ENCODE results near the gene SPG21. TPM values are rescaled to one million over a fixed set of nuclear protein-coding genes. Genes with fewer than 3 reads are reported as not detected.

Gene SPG21
- total and polyA plus RNA-seq, 2 of the 13 experiments (the other 11 are each of a cell fraction or from before 2014, with no cell fraction given), result 36.7 to 42.4 TPM

DNA sequence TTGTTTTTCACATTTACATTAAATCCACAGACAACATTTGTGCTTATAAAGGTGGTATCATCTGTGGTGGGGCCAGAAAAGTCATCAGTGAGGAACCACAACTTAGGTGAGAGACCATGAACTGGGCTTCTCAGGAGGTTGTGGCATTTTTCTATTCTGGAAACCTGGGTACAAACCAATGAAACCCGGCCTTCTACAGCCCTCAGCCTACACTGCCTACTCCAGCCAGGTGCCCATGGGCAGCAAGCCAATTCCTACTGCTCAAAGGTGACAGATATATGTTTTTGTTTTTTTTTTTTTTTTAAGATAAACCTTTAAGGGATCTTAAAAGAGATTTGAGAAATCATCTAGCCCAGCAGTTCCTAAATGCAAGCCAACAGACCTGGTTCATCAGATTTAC lies 20.3 kb downstream of the SPG21 start:
- TF ChIP-seq ZNF331 (CRISPR knock-in tag; IDR thresholded peaks at IDR 0.05), result no peak
- no peak for TF ChIP-seq ZNF101 (CRISPR knock-in tag; IDR thresholded peaks at IDR 0.05; ENCODE audit: borderline replicate concordance, low read depth)
- no peak for TF ChIP-seq GATA4 (IDR thresholded peaks at IDR 0.05; ENCODE audit: borderline replicate concordance, low read depth)
- no peak for TF ChIP-seq EZH2 (conservative IDR thresholded peaks at IDR 0.05; ENCODE audit: low read depth, low read length)
- TF ChIP-seq ZNF790 (CRISPR knock-in tag; IDR thresholded peaks at IDR 0.05; ENCODE audit: borderline replicate concordance), result no peak
- no peak for TF ChIP-seq NFATC3 (CRISPR knock-in tag; IDR thresholded peaks at IDR 0.05)
- no peak for TF ChIP-seq ISL2 (CRISPR knock-in tag; IDR thresholded peaks at IDR 0.05)
- TF ChIP-seq SKI (IDR thresholded peaks at IDR 0.05; ENCODE audit: partially characterized antibody), result no peak
- no peak for TF ChIP-seq ZC3H4 (CRISPR knock-in tag; IDR thresholded peaks at IDR 0.05; ENCODE audit: borderline replicate concordance)
- no peak for TF ChIP-seq ZNF451 (CRISPR knock-in tag; IDR thresholded peaks at IDR 0.05)
- TF ChIP-seq ZNF160 (CRISPR knock-in tag; IDR thresholded peaks at IDR 0.05), result no peak
- TF ChIP-seq ZNF3 (CRISPR knock-in tag; IDR thresholded peaks at IDR 0.05), result no peak
- TF ChIP-seq ZNF44 (CRISPR knock-in tag; IDR thresholded peaks at IDR 0.05), result no peak
- no peak for TF ChIP-seq AKAP8 (CRISPR knock-in tag; IDR thresholded peaks at IDR 0.05)
- no peak for TF ChIP-seq POLR2A (IDR thresholded peaks at IDR 0.05; ENCODE audit: insufficient read depth in 1 of 2, low read depth in 2 of 2, low read length in 2 of 2)

More for the DNA sequence above, 20.3 kb downstream of the SPG21 start:
- intact Hi-C loops (cut with micrococcal nuclease; ENCODE audit: unreplicated experiment), result no loop called here
- Histone ChIP-seq H2AFZ (ENCODE audit: low read length) (no peak overlapping the region), H3K27ac (ENCODE audit: extremely low read length, insufficient read depth, low read length) (no peak overlapping the region), H3K9ac (ENCODE audit: insufficient read depth, low read depth, low read length) (no peak overlapping the region), H3K36me3 (replicated peaks in 1 of 2; ENCODE audit: control insufficient read depth in 1 of 2, insufficient read depth in 2 of 2, low read length in 2 of 2) (peaks cover 12 to 42% of the 10 kb centered on the region in 2 experiments; a peak in 4 of 5 replicates), H3K27me3 (ENCODE audit: control insufficient read depth in 1 of 2, insufficient read depth in 2 of 2, low read length in 2 of 2) (no peaks in the 10 kb centered on the region), H3K79me2 (ENCODE audit: insufficient read depth, low read length) (no peaks in the 10 kb centered on the region), H3K4me2 (ENCODE audit: low read depth, low read length) (no peak overlapping the region), H4K20me1 (ENCODE audit: insufficient read depth, low read length) (no peaks in the 10 kb centered on the region), H3K9me3 (ENCODE audit: low read length) (no peaks in the 10 kb centered on the region), H3K4me1 (ENCODE audit: insufficient read depth, low read length) (no peaks in the 10 kb centered on the region), H3K4me3 (replicated peaks in 1 of 3; ENCODE audit: insufficient read depth in 1 of 3, low read depth in 2 of 3, low read length in 3 of 3) (no peak overlapping the region)
- no peak for FAIRE-seq
- CTCF ChIA-PET (ENCODE audit: low intra/inter-chr PET ratio, low total read pairs), result no interaction called here
- WGBS (ENCODE audit: low lambda C conversion rate), result 89% methylated on average over 1 of the region's 1 CpG
- no peak for DNase-seq (ENCODE audit: low spot score)
- no peak for ATAC-seq
- no TSS peak for BruUV-seq (replicated peaks)
- POLR2A ChIA-PET, result no interaction called here
- in situ Hi-C loops (cut with HindIII; ENCODE audit: extremely low pct_ligation_motif_present, low pct_unique_long_range_greater_than_20kb), result no loop called here
